Measurements from ENCODE around the gene DENND1A. TPM values are rescaled to one million over a fixed set of nuclear protein-coding genes. Genes with fewer than 3 reads are reported as not detected.
A peak's percentile ranks its signal among the peaks of the same experiment; 100 is the strongest.

DENND1A gene
- total RNA-seq, 1 experiment from 2014 or later: 23.5 TPM

DNA sequence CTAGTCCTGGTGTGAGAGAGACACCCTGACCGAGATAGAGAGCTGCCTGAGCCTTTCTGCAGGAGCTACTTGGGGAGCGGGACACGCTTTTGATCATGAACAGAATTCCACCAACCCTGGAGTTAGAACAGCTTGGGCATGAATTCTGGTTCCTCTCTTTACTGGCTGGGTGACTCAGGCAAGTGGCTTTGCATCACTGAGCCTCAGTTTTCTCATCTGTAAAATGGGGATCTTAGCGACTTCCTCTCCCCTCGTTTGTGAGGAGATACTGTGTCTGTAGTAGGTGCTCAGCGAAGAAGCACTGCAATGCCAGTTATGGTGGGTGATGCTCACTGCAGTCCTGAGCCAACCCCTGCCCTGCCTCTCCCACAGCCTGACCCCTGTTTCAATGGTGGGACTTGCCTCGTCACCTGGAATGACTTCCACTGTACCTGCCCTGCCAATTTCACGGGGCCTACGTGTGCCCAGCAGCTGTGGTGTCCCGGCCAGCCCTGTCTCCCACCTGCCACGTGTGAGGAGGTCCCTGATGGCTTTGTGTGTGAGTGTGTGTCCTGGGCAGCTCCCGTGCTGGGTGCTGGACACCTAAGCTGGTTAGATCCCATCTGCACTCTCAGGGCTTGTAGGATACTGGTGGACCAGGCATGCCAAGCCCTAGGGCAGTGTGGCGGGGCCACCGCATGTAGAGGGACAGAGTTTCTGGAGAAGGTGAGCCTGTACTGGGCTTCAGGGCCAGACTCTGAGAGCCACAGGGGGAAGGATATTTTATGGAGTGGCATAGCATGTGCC lies 557.9 kb downstream of the DENND1A start:
- CTCF ChIA-PET: interaction anchor here (0.9 to 1.6 kb wide), 3 partner anchors 12 to 23 kb away, joined by 3 to 6 read pairs (median 3); no protein-coding TSS in a partner anchor
- ATAC-seq (no peak), DNase-seq (ENCODE audit: low spot score) (no peak)
- Mint-ChIP-seq H3K4me3 (peak overlapping the region; percentile 63), H3K36me3 (no peaks in the 10 kb centered on the region), H3K27me3 (ENCODE audit: low read depth) (peaks cover 52% of the 10 kb centered on the region), H3K27ac (no peak overlapping the region), H3K9me3 (no peaks in the 10 kb centered on the region), H3K4me1 (peaks cover 14% of the 10 kb centered on the region)
- TF ChIP-seq ETV6 (CRISPR knock-in tag; IDR thresholded peaks at IDR 0.05): no peak
- no peak for TF ChIP-seq HMGA2 (CRISPR knock-in tag; IDR thresholded peaks at IDR 0.05)
- TF ChIP-seq SMAD3 (CRISPR knock-in tag; IDR thresholded peaks at IDR 0.05; ENCODE audit: borderline replicate concordance): no peak
- TF ChIP-seq, protein P1, sequence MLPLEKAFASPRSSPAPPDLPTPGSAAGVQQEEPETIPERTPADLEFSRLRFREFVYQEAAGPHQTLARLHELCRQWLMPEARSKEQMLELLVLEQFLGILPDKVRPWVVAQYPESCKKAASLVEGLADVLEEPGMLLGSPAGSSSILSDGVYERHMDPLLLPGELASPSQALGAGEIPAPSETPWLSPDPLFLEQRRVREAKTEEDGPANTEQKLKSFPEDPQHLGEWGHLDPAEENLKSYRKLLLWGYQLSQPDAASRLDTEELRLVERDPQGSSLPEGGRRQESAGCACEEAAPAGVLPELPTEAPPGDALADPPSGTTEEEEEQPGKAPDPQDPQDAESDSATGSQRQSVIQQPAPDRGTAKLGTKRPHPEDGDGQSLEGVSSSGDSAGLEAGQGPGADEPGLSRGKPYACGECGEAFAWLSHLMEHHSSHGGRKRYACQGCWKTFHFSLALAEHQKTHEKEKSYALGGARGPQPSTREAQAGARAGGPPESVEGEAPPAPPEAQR (CRISPR knock-in tag; IDR thresholded peaks at IDR 0.05): no peak
- TF ChIP-seq, protein P2, sequence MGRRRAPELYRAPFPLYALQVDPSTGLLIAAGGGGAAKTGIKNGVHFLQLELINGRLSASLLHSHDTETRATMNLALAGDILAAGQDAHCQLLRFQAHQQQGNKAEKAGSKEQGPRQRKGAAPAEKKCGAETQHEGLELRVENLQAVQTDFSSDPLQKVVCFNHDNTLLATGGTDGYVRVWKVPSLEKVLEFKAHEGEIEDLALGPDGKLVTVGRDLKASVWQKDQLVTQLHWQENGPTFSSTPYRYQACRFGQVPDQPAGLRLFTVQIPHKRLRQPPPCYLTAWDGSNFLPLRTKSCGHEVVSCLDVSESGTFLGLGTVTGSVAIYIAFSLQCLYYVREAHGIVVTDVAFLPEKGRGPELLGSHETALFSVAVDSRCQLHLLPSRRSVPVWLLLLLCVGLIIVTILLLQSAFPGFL (CRISPR knock-in tag; IDR thresholded peaks at IDR 0.05; ENCODE audit: borderline replicate concordance): no peak
- TF ChIP-seq, protein P3, sequence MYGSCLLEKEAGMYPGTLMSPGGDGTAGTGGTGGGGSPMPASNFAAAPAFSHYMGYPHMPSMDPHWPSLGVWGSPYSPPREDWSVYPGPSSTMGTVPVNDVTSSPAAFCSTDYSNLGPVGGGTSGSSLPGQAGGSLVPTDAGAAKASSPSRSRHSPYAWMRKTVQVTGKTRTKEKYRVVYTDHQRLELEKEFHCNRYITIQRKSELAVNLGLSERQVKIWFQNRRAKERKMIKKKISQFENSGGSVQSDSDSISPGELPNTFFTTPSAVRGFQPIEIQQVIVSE (CRISPR knock-in tag; IDR thresholded peaks at IDR 0.05; ENCODE audit: borderline replicate concordance): no peak
- TF ChIP-seq, protein P4, sequence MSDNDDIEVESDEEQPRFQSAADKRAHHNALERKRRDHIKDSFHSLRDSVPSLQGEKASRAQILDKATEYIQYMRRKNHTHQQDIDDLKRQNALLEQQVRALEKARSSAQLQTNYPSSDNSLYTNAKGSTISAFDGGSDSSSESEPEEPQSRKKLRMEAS (CRISPR knock-in tag; IDR thresholded peaks at IDR 0.05): no peak
- no peak for TF ChIP-seq FOXJ3 (CRISPR knock-in tag; IDR thresholded peaks at IDR 0.05; ENCODE audit: borderline replicate concordance)
- TF ChIP-seq NFATC4 (CRISPR knock-in tag; IDR thresholded peaks at IDR 0.05): no peak
- TF ChIP-seq, protein P5, sequence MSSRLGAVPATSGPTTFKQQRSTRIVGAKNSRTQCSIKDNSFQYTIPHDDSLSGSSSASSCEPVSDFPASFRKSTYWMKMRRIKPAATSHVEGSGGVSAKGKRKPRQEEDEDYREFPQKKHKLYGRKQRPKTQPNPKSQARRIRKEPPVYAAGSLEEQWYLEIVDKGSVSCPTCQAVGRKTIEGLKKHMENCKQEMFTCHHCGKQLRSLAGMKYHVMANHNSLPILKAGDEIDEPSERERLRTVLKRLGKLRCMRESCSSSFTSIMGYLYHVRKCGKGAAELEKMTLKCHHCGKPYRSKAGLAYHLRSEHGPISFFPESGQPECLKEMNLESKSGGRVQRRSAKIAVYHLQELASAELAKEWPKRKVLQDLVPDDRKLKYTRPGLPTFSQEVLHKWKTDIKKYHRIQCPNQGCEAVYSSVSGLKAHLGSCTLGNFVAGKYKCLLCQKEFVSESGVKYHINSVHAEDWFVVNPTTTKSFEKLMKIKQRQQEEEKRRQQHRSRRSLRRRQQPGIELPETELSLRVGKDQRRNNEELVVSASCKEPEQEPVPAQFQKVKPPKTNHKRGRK (CRISPR knock-in tag; IDR thresholded peaks at IDR 0.05; ENCODE audit: borderline replicate concordance): no peak
- TF ChIP-seq RORB (CRISPR knock-in tag; IDR thresholded peaks at IDR 0.05): no peak
- TF ChIP-seq ZNF396 (CRISPR knock-in tag; IDR thresholded peaks at IDR 0.05; ENCODE audit: borderline replicate concordance): no peak
- TF ChIP-seq, protein P6, sequence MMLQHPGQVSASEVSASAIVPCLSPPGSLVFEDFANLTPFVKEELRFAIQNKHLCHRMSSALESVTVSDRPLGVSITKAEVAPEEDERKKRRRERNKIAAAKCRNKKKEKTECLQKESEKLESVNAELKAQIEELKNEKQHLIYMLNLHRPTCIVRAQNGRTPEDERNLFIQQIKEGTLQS (CRISPR knock-in tag; conservative IDR thresholded peaks at IDR 0.05): no peak
- TF ChIP-seq ZBTB21 (CRISPR knock-in tag; IDR thresholded peaks at IDR 0.05; ENCODE audit: borderline replicate concordance): no peak
- no peak for TF ChIP-seq ZNF317 (CRISPR knock-in tag; IDR thresholded peaks at IDR 0.05; ENCODE audit: borderline replicate concordance, low read depth)
- no peak for TF ChIP-seq CREB1 (CRISPR knock-in tag; IDR thresholded peaks at IDR 0.05)
- no peak for TF ChIP-seq NFYB (CRISPR knock-in tag; conservative IDR thresholded peaks at IDR 0.05; ENCODE audit: low read depth)
- no peak for TF ChIP-seq MXD4 (CRISPR knock-in tag; IDR thresholded peaks at IDR 0.05; ENCODE audit: borderline replicate concordance)
- POLR2A ChIA-PET: interaction anchor here (0.5 kb wide), 1 partner anchor 157 kb away, joined by 3 read pairs; no protein-coding TSS in a partner anchor

DNA sequence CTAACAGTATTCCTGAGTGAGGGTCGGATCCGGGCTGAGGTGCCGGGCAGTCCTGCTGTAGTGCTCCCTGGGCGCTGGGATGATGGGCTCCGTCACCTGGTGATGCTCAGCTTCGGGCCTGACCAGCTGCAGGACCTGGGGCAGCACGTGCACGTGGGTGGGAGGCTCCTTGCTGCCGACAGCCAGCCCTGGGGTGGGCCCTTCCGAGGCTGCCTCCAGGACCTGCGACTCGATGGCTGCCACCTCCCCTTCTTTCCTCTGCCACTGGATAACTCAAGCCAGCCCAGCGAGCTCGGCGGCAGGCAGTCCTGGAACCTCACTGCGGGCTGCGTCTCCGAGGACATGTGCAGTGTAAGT lies 558.7 kb downstream of the DENND1A start:
- H3K27ac Mint-ChIP-seq: no peak overlapping the region
- ChIA-PET POLR2A (no interaction called here), CTCF (interaction anchor here (0.9 to 1.6 kb wide), 4 partner anchors 11 to 22 kb away, joined by 3 to 6 read pairs (median 3); no protein-coding TSS in a partner anchor)
- no peaks in the 10 kb centered on the region for H3K36me3 Mint-ChIP-seq
- peaks cover 60% of the 10 kb centered on the region for H3K27me3 Mint-ChIP-seq (ENCODE audit: low read depth)
- DNase-seq (ENCODE audit: low spot score) (no peak), ATAC-seq (no peak)
- H3K4me1 Mint-ChIP-seq: peaks cover 14% of the 10 kb centered on the region
- no peaks in the 10 kb centered on the region for H3K9me3 Mint-ChIP-seq
- no peak overlapping the region for H3K4me3 Mint-ChIP-seq
- no peak for TF ChIP-seq NR2C2 (CRISPR knock-in tag; IDR thresholded peaks at IDR 0.05)
- no peak for TF ChIP-seq ZNF396 (CRISPR knock-in tag; IDR thresholded peaks at IDR 0.05; ENCODE audit: borderline replicate concordance)
- TF ChIP-seq, protein P7, sequence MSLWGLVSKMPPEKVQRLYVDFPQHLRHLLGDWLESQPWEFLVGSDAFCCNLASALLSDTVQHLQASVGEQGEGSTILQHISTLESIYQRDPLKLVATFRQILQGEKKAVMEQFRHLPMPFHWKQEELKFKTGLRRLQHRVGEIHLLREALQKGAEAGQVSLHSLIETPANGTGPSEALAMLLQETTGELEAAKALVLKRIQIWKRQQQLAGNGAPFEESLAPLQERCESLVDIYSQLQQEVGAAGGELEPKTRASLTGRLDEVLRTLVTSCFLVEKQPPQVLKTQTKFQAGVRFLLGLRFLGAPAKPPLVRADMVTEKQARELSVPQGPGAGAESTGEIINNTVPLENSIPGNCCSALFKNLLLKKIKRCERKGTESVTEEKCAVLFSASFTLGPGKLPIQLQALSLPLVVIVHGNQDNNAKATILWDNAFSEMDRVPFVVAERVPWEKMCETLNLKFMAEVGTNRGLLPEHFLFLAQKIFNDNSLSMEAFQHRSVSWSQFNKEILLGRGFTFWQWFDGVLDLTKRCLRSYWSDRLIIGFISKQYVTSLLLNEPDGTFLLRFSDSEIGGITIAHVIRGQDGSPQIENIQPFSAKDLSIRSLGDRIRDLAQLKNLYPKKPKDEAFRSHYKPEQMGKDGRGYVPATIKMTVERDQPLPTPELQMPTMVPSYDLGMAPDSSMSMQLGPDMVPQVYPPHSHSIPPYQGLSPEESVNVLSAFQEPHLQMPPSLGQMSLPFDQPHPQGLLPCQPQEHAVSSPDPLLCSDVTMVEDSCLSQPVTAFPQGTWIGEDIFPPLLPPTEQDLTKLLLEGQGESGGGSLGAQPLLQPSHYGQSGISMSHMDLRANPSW (CRISPR knock-in tag; conservative IDR thresholded peaks at IDR 0.05; ENCODE audit: low read depth): no peak
- TF ChIP-seq SMAD4 (CRISPR knock-in tag; IDR thresholded peaks at IDR 0.05): no peak
- TF ChIP-seq FOXP1 (CRISPR knock-in tag; IDR thresholded peaks at IDR 0.05; ENCODE audit: borderline replicate concordance): no peak
- no peak for TF ChIP-seq TEAD4 (CRISPR knock-in tag; IDR thresholded peaks at IDR 0.05)
- TF ChIP-seq NFE2L1 (CRISPR knock-in tag; IDR thresholded peaks at IDR 0.05): no peak
- no peak for TF ChIP-seq NFYB (CRISPR knock-in tag; conservative IDR thresholded peaks at IDR 0.05; ENCODE audit: low read depth)
- no peak for TF ChIP-seq ZNF219 (CRISPR knock-in tag; IDR thresholded peaks at IDR 0.05; ENCODE audit: borderline replicate concordance)
- TF ChIP-seq IRF2 (CRISPR knock-in tag; IDR thresholded peaks at IDR 0.05; ENCODE audit: borderline replicate concordance, low read depth): no peak
- TF ChIP-seq GTF2I (CRISPR knock-in tag; conservative IDR thresholded peaks at IDR 0.05): no peak
